Measurements from ENCODE around the gene DDIAS.
A peak's percentile ranks its signal among the peaks of the same experiment; 100 is the strongest.
"Not testable (repeated sequence)": the region's sequence is repeated elsewhere in the genome, so short reads cannot be mapped to it uniquely, and the experiment has no call there.

DDIAS gene

GRCh38 chr11:82889133-82890001 is 12.2 kb upstream of the DDIAS start:
- DNase-seq: no peak

- no peak for DNase-seq
Observed at GRCh38 chr11:82890002-82890341, 11.6 kb upstream of the DDIAS start.

- no peak for DNase-seq
Observed at GRCh38 chr11:82890936-82891335, 10.6 kb upstream of the DDIAS start.

DNA sequence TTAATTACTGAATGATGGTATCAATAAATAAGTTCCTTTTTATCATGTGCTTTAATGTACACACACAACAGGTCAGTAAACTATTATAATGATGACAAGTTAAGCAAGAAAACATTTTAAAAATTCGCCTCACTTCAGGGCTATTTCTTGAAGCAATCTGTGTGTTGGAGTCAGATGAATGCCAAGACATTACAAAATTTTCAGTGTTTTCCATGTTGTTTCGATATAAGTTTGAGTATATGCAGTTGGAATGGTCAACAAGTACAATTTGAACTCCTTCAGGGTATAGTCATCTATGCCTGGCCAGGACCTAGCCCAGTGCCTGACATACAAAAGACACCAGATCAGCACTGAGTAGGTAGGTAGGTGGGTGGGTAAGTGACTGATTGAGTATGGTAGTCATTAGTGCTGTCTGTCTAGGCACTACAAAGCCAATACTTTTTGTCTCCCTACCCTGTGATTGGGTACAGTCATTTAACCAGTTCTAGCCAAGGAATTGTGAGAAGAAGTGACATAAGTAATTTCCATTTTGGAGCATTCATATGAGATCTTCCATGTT is 8.8 kb upstream of the DDIAS start:
- DNase-seq: no peak

- no peak for DNase-seq
Observed at GRCh38 chr11:82895437-82896091, 6.0 kb upstream of the DDIAS start.

DNA sequence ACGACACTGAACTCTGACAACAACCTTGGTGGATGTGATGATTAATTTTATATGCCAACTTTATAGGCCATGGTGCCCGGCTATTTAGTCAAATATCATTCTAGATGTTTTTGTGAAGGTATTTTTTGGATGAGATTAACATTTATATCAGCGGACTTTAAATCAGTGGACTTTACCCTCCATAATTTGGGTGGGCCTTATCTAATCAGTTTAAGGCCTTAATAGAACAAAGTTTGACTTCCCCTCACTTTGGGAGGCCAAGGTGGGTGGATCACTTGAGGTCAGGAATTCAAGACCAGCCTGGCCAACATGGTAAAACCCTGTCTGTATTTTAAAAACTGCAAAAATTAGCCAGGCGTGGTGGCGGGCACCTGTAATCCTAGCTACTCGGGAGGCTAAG is 5.4 kb upstream of the DDIAS start:
- no peak for DNase-seq

DNA sequence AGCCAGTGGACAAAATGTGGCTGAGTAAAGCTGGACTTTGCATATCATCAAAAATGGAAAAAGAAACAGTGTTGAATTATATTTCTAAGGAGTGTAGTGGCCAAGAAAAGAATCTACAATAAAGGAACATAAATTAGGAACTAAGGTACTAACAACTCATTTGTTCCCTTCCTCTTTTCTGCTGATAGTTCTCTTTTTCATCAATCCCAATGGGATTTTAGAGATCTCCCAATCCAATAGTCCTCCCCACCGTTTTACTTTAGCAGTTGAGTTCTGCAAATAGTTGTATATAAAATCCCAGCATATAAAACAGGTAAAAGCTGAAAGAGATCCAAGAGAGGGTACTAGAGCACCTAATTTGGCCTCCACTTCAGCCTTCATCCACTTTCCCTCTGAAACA is 3.3 kb upstream of the DDIAS start:
- DNase-seq: no peak

DNA sequence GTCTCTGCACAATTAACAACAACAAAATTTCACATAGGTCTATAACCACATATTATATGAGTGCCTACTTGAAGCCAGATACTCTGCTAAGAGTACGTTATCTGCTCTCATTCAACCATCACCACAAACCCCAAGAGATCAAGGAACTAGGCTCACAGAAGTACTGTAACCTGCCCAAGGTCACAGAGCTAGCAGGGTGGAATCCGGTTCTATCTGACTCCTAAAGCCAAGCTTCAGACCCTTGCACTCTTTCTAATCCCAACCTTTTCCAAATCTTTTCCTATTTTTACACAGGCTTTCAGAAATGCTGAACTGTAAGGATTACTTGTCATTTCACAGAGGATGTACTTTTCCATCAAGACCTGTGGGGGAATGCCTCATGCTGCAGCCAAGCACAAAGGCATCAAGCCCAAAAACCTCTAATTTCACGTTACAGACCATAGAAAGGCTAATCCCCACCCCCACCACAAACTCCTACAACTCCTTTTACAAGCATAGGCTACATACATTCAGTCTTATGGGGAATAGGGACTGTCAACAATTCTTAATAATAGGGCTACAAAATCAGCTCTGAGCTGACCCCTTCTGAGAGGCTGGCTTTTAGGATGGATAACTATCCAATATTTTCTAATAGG is 2.2 kb upstream of the DDIAS start:
- no peak for DNase-seq

DNA sequence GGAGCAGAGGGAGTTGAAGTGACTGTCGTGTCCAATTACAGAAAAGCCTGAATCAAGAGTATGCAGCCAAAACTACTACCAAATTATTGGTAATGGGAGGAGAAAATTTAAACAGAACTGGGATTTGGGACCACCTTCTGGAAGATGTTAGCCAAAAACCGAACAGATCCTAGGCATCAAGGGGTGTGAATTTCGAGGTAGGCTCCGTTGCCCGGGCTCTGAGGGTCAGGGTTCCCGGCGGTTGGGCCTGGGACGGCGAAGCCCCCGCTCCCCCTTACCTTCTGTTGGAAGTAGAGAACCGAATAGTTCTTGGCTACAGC is 1.6 kb upstream of the DDIAS start:
- DNase-seq: no peak

GRCh38 chr11:82900277-82901164 is 1.0 kb upstream of the DDIAS start, which contains the start of gene PRCP:
Gene PRCP (minus strand): TSS chr11:82900430. CDS start chr11:82900402, 28 bp downstream.
- peak; percentile 60 for DNase-seq

- DNase-seq: no peak
Observed at GRCh38 chr11:82901922-82902485, 468 bp downstream of the DDIAS start.

- no peak for DNase-seq
Observed at GRCh38 chr11:82902880-82903279, 1.3 kb downstream of the DDIAS start.

DNA sequence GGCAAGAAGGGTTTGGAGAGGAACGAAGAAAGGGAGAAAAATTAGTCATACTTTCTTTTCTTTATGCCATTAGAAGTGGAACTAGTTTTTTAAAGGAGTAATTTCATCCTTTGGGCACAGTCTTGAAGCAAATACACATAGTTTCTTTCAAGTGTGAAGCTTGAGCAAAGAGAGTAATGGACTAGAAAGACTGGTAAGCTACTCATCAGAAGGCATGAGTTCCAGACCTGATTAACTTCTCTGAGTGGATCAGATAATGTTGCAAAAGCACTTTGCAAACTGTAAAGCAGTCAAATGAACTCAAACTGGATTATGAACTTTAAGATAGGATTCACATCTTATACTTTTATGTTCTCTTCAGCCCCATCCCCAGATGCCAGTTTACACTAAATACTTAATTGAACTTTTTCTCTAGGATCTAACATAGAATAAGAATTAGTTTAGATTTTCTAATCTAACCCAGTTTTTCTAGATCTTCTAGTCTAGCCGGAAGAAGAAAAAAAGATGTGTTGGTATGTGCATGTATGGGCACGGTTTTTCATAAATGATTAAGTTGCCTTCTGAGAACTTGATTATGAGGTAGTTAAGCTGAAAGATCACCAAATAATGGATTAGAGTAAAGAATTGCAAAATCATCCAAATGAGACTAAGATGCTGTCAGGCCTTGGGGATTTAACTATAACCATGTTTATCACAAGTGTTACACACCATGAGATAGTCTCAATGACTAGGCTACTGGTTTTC is 2.5 kb downstream of the DDIAS start:
- DNase-seq: no peak

DNA sequence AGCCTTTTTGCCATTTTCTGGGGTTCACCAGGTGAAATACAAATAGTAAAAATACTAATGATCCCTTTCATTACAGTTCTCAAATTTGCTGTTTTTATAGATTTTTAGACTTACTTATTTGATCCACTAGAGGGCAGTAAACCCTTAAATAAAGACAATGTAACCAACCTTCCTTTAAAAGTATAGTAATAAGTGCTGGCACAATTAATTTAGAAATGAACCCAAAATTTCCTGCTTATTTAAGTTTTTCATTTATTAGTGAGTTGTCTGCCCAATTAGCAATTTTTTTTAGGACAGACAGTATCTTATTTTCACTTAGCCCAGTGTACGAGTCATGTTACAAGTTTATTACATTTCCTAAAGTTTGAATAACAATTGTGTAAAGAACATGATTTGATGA is 4.7 kb downstream of the DDIAS start:
- DNase-seq: no peak

DNA sequence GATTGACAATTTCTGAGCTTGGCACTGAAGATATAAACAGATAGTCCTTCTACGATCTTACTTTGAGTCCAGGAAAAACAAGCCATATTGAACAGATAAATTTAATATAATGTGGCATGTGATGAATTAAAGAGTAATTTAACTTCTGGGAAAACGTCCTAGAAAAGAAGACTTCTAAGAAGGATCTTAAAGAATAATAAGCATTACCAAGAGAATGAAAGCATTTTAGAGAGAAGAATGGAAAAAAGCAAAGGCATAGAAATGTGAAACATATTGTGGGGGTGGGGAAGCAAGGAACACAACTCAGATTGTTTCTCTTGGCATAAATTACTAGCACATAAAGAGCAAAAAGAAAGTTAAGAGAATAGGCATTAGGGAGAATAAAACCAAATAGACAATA is 5.4 kb downstream of the DDIAS start:
- no peak for DNase-seq

GRCh38 chr11:82907371-82907770 is 5.8 kb downstream of the DDIAS start:
- no peak for DNase-seq

- DNase-seq: no peak
Observed at GRCh38 chr11:82908311-82908710, 6.8 kb downstream of the DDIAS start.

DNA sequence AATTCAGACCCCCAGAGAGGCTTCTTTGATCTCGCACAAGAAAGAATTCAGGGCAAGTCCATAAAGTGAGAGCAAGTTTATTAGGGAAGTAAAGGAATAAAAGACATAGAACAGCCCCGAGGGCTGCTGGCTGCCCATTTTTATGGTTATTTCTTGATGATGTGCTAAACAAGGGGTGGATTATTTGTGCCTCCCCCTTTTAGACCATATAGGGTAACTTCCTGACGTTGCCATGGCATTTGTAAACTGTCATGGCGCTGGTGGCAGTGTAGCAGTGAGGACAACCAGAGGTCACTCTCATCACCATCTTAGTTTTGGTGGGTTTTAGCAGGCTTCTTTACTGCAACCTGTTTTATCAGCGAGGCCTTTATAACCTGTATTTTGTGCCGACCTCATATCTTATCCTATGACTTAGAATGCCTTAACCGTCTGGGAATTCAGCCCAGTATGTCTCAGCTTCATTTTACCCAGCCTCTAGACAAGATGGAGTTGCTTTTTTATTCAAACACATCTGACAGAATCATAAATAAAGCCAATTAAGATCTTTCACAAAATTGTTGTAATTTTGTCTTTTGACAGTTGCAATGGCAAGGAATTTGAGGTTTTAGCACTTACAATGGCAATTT is 7.6 kb downstream of the DDIAS start:
- no peak for DNase-seq

DNA sequence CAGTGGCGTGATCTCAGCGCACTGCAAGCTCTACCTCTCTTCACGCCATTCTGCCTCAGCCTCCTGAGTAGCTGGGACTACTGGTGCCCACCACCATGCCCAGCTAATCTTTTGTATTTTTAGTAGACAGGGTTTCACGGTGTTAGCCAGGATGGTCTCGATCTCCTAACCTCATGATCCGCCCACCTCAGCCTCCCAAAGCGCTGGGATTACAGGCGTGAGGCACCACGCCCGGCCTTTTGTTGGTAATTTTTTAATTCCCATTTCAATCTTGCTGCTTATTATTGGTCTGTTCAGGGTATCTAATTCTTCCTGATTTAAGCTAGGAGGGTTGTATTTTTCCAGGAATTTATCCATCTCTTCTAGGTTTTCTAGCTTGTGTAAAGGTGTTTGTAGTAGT is 18.2 kb downstream of the DDIAS start:
- DNase-seq: not testable (repeated sequence)

DNA sequence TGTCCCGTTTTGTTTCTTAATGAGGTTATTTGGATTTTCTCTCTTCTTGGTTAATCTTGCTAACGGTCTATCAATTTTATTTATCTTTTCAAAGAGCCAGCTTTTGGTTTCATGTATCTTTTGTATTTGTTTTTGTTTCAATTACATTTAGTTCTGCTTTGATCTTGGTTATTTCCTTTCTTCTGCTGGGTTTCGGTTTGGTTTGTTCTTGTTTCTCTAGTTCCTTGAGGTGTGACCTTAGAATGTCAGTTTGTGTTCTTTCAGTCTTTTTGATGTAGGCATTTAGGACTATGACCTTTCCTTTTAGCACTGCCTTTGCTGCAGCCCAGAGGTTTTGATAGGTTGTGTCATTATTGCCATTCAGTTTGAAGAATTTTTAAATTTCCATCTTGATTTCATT is 18.7 kb downstream of the DDIAS start:
- DNase-seq: not testable (repeated sequence)
